GM23248 (cell line): Measurements from ENCODE around the gene ALDH1A3. TPM values are rescaled to one million over a fixed set of nuclear protein-coding genes. Genes with fewer than 3 reads are reported as not detected.

Source experiments
- DNase-seq: peaks from one replicate; pipeline ENCODE4 v3.0.0-alpha.2; 2015
- H2AFZ ChIP-seq: fragments of 200-600 bp; sonication (generic); 2 replicates; pipeline ENCODE4 v1.6.1; 2016; ENCODE audit warnings: antibody characterized with exemption
- H3F3A ChIP-seq: fragments of 200-600 bp; sonication (generic); 2 replicates; pipeline ENCODE4 v1.6.1; 2016; ENCODE audit warnings: mild to moderate bottlenecking, antibody characterized with exemption, mixed run types; ENCODE audit not compliant: insufficient read depth
- H3K27ac ChIP-seq: fragments of 200-600 bp; sonication (generic); 2 replicates; pipeline ENCODE4 v1.5.1; 2016; ENCODE audit warnings: mild to moderate bottlenecking
- H3K27me3 ChIP-seq: fragments of 200-600 bp; sonication (generic); replicated peaks from 2 replicates; pipeline ENCODE4 v1.6.1; 2016; ENCODE audit warnings: mild to moderate bottlenecking; ENCODE audit not compliant: insufficient read depth
- H3K36me3 ChIP-seq: fragments of 200-600 bp; sonication (generic); 2 replicates; pipeline ENCODE4 v1.6.1; 2016; ENCODE audit warnings: low read depth, mild to moderate bottlenecking
- H3K4me1 ChIP-seq: fragments of 200-600 bp; sonication (generic); 2 replicates; pipeline ENCODE4 v1.6.1; 2016; ENCODE audit warnings: mild to moderate bottlenecking; ENCODE audit not compliant: insufficient read depth
- H3K4me2 ChIP-seq: fragments of 200-600 bp; sonication (generic); one replicate; pipeline ENCODE4 v1.6.1; 2016; ENCODE audit warnings: mild to moderate bottlenecking; ENCODE audit not compliant: unreplicated experiment
- H3K4me3 ChIP-seq: fragments of 200-600 bp; sonication (generic); 2 replicates; pipeline ENCODE4 v1.5.1; 2016; ENCODE audit warnings: mild to moderate bottlenecking
- H3K79me2 ChIP-seq: fragments of 200-600 bp; sonication (generic); 2 replicates; pipeline ENCODE4 v1.6.1; 2016; ENCODE audit warnings: mild to moderate bottlenecking; ENCODE audit not compliant: insufficient read depth
- H3K9ac ChIP-seq: fragments of 200-600 bp; sonication (generic); 2 replicates; pipeline ENCODE4 v1.6.1; 2016; ENCODE audit warnings: mild to moderate bottlenecking
- H3K9me2 ChIP-seq: fragments of 200-600 bp; sonication (generic); 2 replicates; pipeline ENCODE4 v1.6.1; 2016; ENCODE audit warnings: mixed run types, mild to moderate bottlenecking, moderate library complexity; ENCODE audit not compliant: insufficient read depth
- H3K9me3 ChIP-seq: fragments of 200-600 bp; sonication (generic); one replicate; pipeline ENCODE4 v1.6.1; 2017; ENCODE audit warnings: low read depth
- H4K20me1 ChIP-seq: fragments of 200-600 bp; sonication (generic); 2 replicates; pipeline ENCODE4 v1.6.0; 2016; ENCODE audit not compliant: insufficient read depth
- EZH2 ChIP-seq: fragments of 200-600 bp; sonication (generic); IDR thresholded peaks from 2 replicates; pipeline ENCODE4 v1.6.1; 2018; ENCODE audit warnings: antibody characterized with exemption, mild to moderate bottlenecking; ENCODE audit not compliant: insufficient read depth, poor library complexity, severe bottlenecking
- EZH2phosphoT487 ChIP-seq: fragments of 200-600 bp; sonication (generic); IDR thresholded peaks from 2 replicates; pipeline ENCODE4 v1.6.1; 2018; ENCODE audit warnings: antibody characterized with exemption, moderate library complexity, mild to moderate bottlenecking, low read depth; ENCODE audit not compliant: insufficient read depth
- WGBS, 2 experiments: methylation state at CpG; one replicate each; pipeline ENCODE4 v1.1.6; 2015 to 2017; ENCODE audit warnings: low lambda C conversion rate in 2 of 2, low coverage in 1 of 2; ENCODE audit errors: missing lambda C conversion rate in 2 of 2; 5-methylcytosine and 5-hydroxymethylcytosine counted together
- in situ Hi-C: fragments of 300-500 bp; cut with MboI; formaldehyde crosslinking; loops from 2 replicates; pipeline ENCODE4 v1.15.0; 2020
- polyA plus RNA-seq: library from polyadenylated mRNA; unstranded; fragments of >200 nt; fragmentation: Nextera tagmentation; extraction: Ambion mirVana; gene quantifications from 2 replicates; pipeline ENCODE4 v1.2.1, GENCODE V29; 2016
- total RNA-seq: library from RNA; depleted of rRNA; stranded (reverse); fragments of >200 nt; shearing (Covaris generic); gene quantifications from 2 replicates; pipeline ENCODE4 v1.2.3, GENCODE V29; 2014

Gene ALDH1A3
- total and polyA plus RNA-seq, 2 experiments from 2014 or later, result 4.8 to 9.9 TPM

- 96 to 99% methylated on average over 3 of the region's 3 CpGs for WGBS, 2 experiments
- Histone ChIP-seq H3K9me2 (no peaks in the 10 kb centered on the region), H3K4me2 (no peak overlapping the region), H3K27me3 (no peaks in the 10 kb centered on the region), H3F3A (0 out of 2 replicates have a peak, but pooled peaks cover 3% of the 10 kb centered on the region), H2AFZ (no peak overlapping the region), H3K79me2 (no peaks in the 10 kb centered on the region), H3K9me3 (no peaks in the 10 kb centered on the region), H3K4me3 (no peak overlapping the region), H3K9ac (no peak overlapping the region), H3K4me1 (peaks cover 12% of the 10 kb centered on the region), H4K20me1 (no peaks in the 10 kb centered on the region), H3K27ac (no peak overlapping the region), H3K36me3 (peaks cover 3% of the 10 kb centered on the region; the same call in 1 of the 2 replicates)
- TF ChIP-seq EZH2phosphoT487, result no peak
- no peak for TF ChIP-seq EZH2
- in situ Hi-C loops, result no loop called here
- no peak for DNase-seq
These were observed 68.8 kb downstream of the ALDH1A3 start for GRCh38 chr15:100948430-100948762.

DNA sequence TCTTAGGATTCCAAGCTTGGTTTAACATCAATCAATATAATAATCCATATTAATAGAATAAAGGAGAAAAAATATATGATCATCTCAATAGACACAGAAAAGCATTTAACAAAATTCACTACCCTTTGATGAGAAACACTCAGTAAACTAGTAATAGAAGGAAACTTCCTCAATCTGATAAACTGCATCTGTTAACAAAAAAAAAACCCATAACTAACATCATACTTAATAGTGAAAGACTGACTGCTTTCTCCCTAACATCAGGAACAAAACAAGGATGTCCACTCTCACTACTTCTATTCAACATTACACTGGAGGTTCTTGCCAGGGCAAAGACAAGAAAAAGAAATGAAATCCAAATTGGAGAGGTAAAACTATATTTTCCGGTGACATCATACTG is 70.1 kb downstream of the ALDH1A3 start:
- Histone ChIP-seq H3K79me2 (peaks cover 6% of the 10 kb centered on the region; the same call in 1 of the 2 replicates), H3K27ac (no peak overlapping the region), H4K20me1 (no peaks in the 10 kb centered on the region), H3K27me3 (no peaks in the 10 kb centered on the region), H3K9me3 (no peaks in the 10 kb centered on the region), H3K4me1 (peaks cover 3% of the 10 kb centered on the region; the same call in 1 of the 2 replicates), H3K4me2 (no peak overlapping the region), H3K9ac (no peak overlapping the region), H3K36me3 (peaks cover 3% of the 10 kb centered on the region; the same call in 1 of the 2 replicates), H3K4me3 (no peak overlapping the region), H3K9me2 (no peaks in the 10 kb centered on the region), H3F3A (no peaks in the 10 kb centered on the region), H2AFZ (no peak overlapping the region)
- in situ Hi-C loops, result no loop called here
- no peak for DNase-seq
- WGBS, 2 experiments, result 64 to 65% methylated on average over 1 of the region's 1 CpG
- TF ChIP-seq EZH2phosphoT487, result no peak
- no peak for TF ChIP-seq EZH2

DNA sequence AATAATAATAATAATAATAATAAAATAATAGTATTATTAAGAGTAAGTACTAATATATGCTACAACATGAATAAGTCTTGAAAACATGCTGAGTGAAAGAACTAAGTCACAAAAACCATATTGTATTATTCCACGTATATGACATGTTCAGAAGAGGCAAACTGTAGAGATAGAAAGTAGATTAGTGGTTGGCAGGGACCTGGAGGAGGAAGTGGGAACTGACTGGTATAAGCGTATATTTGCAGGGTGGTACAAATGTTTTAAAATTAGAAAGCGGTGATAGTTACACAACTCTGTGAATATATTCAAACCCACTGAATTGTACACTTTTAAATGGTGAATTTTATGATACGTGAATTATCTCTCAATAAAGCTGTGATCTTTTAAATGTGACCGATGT is 72.3 kb downstream of the ALDH1A3 start:
- Histone ChIP-seq H3K9me2 (no peaks in the 10 kb centered on the region), H3K4me3 (no peak overlapping the region), H3K4me2 (no peak overlapping the region), H3K4me1 (no peaks in the 10 kb centered on the region), H2AFZ (no peak overlapping the region), H3K27me3 (no peaks in the 10 kb centered on the region), H3K27ac (no peak overlapping the region), H3K9ac (no peak overlapping the region), H3K79me2 (peaks cover 26% of the 10 kb centered on the region), H3K36me3 (peaks cover 3% of the 10 kb centered on the region; the same call in 1 of the 2 replicates), H3F3A (no peaks in the 10 kb centered on the region), H4K20me1 (no peaks in the 10 kb centered on the region), H3K9me3 (no peaks in the 10 kb centered on the region)
- TF ChIP-seq EZH2, result no peak
- no peak for TF ChIP-seq EZH2phosphoT487
- DNase-seq, result no peak
- WGBS, 2 experiments, result 94 to 97% methylated on average over 5 of the region's 5 CpGs
- in situ Hi-C loops, result no loop called here

- Histone ChIP-seq H3K4me1 (no peaks in the 10 kb centered on the region), H3K27me3 (no peaks in the 10 kb centered on the region), H3F3A (no peaks in the 10 kb centered on the region), H3K9me2 (no peaks in the 10 kb centered on the region), H3K79me2 (peaks cover 32% of the 10 kb centered on the region), H3K4me3 (no peak overlapping the region), H4K20me1 (no peaks in the 10 kb centered on the region), H3K9ac (no peak overlapping the region), H3K36me3 (peaks cover 3% of the 10 kb centered on the region; the same call in 1 of the 2 replicates), H3K4me2 (no peak overlapping the region), H3K27ac (no peak overlapping the region), H2AFZ (no peak overlapping the region), H3K9me3 (no peaks in the 10 kb centered on the region)
- TF ChIP-seq EZH2phosphoT487 (no peak), EZH2 (no peak)
- in situ Hi-C loops, result no loop called here
- 92 to 93% methylated on average over 3 of the region's 3 CpGs for WGBS, 2 experiments
- DNase-seq, result no peak
These were observed 72.9 kb downstream of the ALDH1A3 start for GRCh38 chr15:100952566-100952965.
